ELF-1 (cell line): ENCODE measurements around the gene PDIA2.
"Not testable (repeated sequence)": the region's sequence is repeated elsewhere in the genome, so short reads cannot be mapped to it uniquely, and the experiment has no call there.

Experiments
- DNase-seq: peaks from one replicate; pipeline ENCODE4 v3.0.0-alpha.2; 2016; ENCODE audit warnings: low read depth, low spot score

PDIA2 gene

DNA sequence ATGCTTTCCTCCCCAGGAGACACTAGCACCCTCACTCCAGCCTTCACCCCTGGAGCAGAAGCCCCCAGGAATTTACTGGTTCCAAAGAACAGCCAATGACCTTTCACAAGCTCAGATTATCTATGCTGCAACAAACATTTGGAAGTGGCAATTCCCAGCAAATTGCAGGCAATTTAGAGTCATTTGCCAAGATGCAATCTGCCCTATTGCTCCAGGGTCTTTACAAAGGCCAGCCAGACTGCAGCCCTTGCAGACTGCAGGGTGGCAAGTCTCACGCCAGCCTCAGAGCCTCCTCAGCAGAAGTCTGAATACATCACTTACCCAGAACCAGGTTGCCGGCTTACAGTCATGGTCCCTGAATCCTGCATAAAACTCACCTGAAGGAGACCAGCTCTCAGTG, 47.8 kb downstream of the PDIA2 start:
- peak; percentile 68 for DNase-seq

DNA sequence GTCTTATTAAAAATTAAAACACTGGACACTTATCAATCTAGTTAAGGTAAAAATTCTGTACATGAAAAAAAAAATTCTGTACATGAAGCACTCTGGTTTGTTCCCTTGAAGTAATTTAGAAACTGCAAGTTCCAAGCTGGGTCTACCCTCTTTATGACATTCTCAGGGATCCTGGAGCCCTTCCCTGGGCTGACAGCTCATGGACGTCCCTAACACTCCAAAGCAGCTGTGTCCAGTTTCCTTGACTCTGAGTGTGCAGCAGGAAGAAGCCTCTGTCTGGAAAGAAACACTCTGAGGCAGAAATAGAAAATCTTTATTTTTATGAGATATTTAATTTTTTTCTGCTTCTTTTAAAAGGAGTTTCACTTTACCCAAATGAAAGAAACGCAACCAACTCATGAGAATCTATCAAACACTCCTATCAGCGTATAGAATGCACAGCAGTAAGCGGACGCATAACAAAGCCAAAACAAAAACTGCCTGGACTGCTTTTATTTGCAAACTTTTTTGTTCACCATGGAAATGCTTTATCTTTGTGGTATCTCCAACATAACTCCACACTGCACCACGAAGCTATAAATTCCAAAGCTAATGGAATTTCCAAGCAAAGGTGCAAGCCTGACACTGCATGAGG, 48.3 kb downstream of the PDIA2 start:
- DNase-seq = not testable (repeated sequence)

DNA sequence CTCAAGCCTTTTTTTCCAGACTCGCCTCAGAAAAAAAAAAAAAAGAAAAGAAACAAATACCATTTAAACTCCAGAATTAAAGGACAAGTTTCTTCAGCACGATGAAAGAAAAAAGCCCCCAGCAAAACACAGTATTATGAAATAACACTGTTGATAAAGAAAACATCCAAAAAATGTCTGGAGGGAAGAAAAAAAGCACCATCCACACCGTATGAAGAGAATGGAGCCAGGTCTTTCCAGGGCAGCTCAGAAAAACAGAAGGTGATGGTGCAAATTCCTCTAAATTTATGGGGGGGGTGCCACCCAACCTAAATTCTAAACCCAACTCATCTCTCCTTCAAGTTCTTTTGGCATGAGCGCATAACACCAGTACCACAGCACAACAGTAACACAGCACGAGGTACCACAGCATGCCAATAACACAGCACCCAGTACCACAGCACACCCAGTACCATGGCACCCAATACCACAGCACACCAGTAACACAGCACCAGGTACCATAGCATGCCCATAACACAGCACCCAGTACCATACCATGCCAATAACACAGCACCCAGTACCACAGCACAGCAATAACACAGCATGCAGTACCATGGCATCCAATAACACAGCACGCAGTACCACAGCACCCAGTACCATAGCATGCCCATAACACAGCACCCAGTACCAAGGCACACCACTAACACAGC, 50.6 kb downstream of the PDIA2 start:
- DNase-seq = no peak

DNA sequence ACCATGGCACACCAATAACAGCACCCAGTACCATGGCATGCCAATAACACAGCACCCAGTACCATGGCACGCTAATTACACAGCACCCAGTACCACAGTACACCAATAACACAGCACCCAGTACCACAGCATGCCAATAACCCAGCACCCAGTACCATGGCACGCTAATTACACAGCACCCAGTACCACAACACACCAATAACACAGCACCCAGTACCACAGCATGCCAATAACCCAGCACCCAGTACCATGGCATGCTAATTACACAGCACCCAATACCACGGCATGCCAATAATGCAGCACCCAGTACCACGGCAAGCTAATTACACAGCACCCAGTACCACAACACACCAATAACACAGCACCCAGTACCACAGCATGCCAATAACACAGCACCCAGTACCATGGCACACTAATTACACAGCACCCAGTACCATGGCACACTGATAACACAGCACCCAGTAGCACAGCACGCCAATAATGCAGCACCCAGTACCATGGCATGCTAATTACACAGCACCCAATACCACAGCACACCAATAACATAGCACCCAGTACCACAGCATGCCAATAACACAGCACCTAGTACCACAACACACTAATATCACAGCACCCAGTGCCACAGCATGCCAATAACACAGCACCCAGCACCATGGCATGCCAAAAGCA, 51.3 kb downstream of the PDIA2 start:
- not testable (repeated sequence) for DNase-seq

DNA sequence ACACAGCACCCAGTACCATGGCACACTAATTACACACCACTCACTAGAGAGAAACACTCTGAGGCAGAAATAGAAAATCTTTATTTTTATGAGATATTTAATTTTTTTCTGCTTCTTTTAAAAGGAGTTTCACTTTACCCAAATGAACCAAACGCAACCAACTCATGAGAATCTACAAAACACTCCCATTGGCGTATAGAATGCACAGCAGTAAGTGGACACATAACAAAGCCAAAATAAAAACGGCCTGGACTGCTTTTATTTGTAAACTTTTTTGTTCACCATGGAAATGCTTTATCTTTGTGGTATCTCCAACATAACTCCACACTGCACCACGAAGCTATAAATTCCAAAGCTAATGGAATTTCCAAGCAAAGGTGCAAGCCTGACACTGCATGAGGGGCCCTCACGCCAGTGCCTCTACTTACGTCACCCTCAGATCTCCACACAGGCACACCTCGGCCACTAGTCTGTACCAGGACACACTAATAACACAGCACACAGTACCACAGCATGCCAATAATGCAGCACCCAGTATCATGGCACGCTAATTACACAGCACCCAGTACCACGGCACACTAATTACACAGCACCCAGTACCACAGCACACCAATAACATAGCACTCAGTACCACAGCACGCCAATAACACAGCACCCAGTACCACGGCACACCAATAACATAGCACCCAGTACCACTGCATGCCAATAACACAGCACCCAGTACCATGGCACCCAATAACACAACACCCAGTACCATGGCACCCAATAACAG, 52.1 kb downstream of the PDIA2 start:
- not testable (repeated sequence) for DNase-seq

GRCh38 chr16:336269-336668, 53.3 kb downstream of the PDIA2 start:
- DNase-seq = no peak
